Measurements from ENCODE around the gene S100Z. TPM values are rescaled to one million over a fixed set of nuclear protein-coding genes. Genes with fewer than 3 reads are reported as not detected.

S100Z gene
- not detected in 2 replicates for total RNA-seq

GRCh38 chr5:76849419-76850291 lies at the start of gene S100Z:
S100Z (plus strand) TSS chr5:76850014; CDS start chr5:76875360, 25,346 bp downstream.

DNA sequence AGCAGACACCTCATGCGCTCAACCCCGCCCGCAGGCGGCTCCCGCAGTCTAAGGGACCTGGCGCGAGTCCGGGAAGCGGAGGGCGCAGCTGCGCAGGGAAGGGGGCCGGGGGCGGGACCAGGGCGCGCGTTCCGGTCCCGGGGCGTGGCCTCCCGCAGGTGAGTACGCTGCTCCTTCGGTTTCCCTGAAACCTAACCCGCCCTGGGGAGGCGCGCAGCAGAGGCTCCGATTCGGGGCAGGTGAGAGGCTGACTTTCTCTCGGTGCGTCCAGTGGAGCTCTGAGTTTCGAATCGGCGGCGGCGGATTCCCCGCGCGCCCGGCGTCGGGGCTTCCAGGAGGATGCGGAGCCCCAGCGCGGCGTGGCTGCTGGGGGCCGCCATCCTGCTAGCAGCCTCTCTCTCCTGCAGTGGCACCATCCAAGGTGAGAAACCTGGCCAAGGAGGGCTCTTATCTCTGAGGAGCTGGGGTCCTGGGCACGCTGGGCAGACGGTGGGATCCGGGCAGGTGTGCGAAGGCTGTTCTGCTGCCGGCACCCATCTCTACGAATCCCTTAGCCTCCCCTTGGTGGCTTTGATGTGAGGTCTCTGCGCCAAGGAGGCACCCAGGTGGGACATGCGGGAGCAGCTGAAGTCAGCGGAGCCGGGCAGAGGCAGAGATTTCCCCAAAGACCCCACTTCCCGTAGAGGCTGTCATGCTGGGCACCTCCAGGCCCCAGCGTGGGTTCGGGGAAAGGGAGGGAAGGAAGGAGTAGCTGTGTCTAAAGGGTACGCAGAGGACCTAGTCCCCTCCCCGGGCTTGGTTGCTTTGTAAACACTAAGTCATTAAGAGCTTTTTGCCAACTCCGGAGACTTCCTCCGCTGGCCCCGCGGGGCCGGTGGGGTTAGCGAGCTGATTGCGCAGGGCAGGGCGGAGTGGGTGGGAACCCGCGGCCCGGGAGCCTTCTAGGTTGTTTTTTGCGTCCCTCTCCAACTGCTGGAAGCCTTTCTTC lies 30.7 kb upstream of the S100Z start, which contains the start of gene F2RL1:
TSS of gene F2RL1 (plus strand) at position 187 of the 988 bp plus-strand sequence. CDS start at position 340, 153 bp downstream.

GRCh38 chr5:76952795-76953536 lies 103.2 kb downstream of the S100Z start, which contains the start of gene CRHBP:
CRHBP (plus strand) TSS chr5:76953045; CDS start chr5:76953135, 90 bp downstream.

Small RNAs within 50 kb of the gene (small RNA-seq; reads per million reads assigned to genes)
- gene RN7SL208P, result not detected
- not detected for gene RNU6ATAC36P

Other genes starting within 250 kb of the S100Z start
- under 0.01 TPM in 1 of 2 replicates, not detected in the other for gene F2RL2, start 226.6 kb upstream of the S100Z start, total RNA-seq
- gene F2R, start 133.9 kb upstream of the S100Z start, total RNA-seq, result 0.39 and 1.1 TPM in 2 replicates
- gene F2RL1, start 31.0 kb upstream of the S100Z start, total RNA-seq, result not detected in 2 replicates
- not detected in 2 replicates for gene CRHBP, start 103.0 kb downstream of the S100Z start, total RNA-seq
- 25.2 and 26.3 TPM in 2 replicates for gene AGGF1, start 180.4 kb downstream of the S100Z start, total RNA-seq
- 1.1 and 1.4 TPM in 2 replicates for gene ZBED3, start 237.3 kb downstream of the S100Z start, total RNA-seq